Measurements from ENCODE around the gene S100Z.
A peak's percentile ranks its signal among the peaks of the same experiment; 100 is the strongest.
"Not testable (repeated sequence)": the region's sequence is repeated elsewhere in the genome, so short reads cannot be mapped to it uniquely, and the experiment has no call there.

Gene S100Z

DNA sequence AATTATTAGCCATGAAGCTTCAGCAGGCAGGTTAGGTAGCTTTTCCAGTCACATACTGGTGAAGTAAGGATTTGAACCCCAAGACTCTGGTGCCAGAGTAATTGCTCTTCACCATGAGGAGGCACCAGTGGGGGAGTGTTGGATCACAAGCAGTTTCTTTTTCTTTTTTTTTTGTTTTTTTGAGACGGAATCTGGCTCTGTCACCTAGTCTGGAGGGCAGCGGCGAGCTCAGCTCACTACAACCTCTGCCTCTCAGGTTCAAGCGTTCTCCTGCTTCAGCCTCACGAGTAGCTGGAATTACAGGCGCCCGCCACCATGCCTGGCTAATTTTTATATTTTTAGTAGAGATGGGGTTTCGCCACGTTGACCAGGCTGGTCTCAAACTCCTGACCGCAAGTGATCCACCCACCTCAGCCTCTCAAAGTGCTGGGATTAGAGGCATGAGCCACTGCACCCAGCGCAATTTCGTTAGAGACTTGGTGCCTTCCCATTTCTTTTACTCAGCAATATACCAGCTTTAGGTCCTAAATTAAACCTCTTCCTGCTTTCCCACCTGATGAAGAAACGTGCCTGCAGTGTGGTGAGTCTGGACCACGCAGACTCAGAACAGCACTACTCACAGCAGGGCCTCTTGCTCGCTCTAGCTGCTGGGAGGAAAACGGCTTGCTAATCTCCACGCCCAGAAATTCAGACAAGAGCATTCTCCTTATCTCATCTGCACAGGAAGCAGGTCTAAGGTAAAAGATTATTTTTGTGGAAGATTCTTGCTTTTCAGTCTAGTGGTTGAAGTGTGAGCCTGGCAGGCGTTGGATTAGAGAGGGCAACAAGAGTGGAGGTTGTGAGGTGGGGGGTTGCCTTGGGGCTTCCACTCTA, at the start of gene S100Z:
TSS of gene S100Z (plus strand) at position 596 of the 873 bp plus-strand sequence. CDS start 25,346 bp downstream, outside the sequence.
- DNase-seq, result peak; percentile 63

DNA sequence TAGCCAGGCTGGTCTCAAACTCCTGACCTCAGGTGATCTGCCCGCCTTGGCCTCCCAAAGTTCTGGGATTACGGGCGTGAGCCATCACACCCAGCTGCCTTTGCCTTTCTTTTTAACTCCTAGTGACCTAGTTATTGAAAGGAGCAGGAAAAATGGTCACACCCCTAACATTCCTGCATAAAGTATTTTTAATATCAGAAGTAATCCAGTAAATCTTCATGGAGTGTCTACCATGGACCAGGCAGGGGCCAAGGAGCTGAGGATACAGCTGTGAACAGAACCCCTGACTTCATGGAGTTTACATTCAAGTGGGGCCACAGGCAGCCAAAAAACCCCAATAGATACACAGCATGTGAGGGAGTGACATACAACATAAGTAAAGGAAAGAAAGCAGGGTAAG, 49.2 kb upstream of the S100Z start:
- DNase-seq, result no peak

DNA sequence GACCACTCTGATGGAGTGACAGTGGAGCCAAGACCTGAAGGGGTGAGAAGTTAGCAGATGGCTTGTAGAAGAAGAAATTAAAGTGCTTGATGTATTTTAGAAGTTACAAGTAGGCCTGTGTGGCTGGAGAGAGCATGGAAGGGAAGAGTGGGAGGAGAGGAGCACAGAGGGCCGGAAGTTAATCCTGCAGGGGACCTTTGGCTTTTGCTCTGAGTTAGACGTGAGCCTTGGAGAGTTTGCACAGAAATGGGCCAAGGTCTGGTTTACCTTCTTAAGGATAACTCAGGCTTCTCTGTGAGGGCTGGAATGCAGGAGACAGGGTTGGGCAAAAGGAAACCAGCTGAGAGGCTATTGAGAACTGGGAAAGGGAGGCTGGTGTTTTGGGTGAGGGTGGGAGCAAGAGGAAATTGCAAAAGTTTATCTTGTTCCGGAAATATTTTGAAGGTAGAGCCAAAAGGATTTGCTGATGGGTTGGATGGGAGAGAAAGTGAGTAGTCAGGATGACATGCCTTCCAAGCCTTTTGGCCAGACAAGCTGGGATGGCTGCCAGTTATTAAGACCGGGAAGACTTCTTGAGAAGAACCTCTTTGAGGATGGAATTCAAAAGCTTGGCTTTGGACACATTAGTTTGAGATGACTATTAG, 48.5 kb upstream of the S100Z start:
- DNase-seq, result no peak

DNA sequence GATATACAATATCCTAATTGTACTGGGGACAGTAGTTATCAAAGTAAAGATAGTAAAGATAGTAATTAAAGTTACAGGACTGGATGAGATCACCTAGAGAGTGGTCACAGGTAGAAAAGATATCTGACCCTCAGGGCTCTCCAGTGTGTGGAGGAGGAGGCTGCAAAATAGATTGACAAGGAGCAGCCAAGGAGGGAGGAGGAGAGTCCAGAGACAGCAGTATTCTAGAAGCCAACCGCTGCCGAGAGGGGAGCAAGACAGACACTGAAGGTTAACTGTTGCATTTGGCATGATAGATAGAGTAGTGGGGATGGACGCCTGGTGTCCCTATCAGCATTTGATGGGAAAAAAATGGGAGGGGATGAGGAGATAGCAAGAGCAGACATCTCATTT, 48.0 kb upstream of the S100Z start:
- DNase-seq, result no peak

DNA sequence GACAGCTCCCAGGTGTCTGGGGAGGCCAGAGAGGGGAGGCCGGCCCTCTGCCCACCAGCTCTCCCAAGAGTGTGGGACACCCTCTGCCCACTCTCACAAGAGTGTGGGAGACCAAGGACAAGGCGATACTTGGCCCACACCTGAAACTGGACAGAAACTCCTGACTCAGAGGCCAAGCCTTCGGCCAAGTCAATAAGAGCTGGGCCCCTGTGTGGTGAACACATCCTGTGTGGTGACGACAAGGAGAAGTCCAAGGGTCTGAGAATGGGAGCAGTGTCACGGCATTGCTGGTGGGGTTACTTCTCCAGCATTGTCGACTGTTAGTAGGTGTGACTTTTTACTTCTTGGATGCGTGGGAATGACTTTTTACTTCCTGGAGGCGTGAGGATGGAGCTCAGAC, 45.5 kb upstream of the S100Z start:
- DNase-seq, result no peak

DNA sequence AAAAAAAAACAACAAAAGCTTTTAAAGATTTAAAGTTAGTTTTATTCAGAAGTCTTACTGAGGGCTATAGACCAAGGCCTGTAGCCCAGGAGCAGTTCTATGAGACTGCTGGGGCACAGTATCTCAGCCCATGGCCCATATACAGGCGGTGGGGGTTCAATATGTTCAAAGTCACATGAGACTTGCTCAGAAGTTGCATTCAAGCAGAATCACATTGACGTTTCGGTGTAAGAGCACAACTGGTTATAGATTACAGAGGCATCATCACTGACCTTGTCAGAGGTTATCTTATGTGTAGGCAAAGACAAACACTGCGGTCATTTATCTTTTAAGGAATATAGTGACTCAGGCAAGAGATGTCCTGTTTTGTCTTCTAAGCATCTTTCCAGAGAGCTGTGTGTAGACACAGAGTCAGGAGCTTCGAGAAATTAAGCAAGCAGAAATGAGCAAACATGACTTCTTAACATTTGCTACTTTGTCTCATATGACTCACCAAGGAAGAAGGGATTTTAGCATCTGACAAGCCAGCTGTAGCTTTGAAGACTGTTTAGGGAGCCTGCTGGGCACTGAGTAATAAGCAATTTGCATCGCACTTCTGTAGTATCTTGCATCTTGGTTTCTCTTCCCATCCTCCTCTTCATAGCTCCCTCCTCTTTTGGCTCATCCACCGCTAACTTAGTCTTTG, 43.9 kb upstream of the S100Z start:
- no peak for DNase-seq

DNA sequence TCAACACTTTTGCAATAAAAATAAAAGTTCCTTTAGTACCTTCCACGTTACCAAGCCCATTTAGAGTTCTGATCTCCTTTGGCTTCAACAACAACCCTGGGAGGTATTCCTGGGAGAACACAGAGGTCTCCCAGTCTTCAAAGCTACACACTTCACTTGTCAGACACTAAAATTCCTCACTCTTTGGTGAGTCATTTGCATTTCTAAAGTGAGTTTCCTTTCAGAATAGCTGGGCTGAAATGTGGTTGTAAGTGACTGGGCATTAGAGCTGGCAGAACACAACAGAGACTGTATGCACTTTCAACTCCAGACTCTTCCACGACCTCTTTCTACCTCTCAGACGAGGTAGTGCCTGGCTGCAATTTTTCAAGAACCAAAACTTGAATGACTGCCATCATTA, 42.5 kb upstream of the S100Z start:
- DNase-seq, result no peak

DNA sequence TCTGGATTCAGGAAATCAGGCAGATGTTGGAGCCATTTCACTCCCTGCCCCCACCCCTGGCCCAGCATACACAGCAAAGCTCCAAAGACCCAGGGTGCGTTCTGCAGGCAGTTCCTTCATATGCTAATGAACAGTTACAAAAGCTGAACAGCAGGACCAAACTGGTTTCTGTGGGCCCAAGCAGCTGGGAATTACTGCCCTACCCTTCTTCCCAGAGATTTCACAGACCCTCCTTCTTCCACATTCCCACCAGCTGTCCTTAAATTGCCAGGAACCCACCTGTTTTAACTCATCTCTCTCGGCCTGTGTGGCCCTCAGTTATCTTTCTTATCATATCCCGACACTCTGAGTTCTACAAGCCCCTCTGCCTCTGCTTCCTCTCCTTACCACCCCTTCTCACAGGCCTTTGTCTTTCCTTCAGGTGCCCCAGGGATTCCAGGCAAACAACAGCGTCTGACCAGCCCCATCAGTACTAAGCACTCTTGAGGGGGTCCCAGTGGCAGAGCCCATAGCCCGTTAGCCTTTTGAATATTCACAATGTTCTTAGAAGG, 41.6 kb upstream of the S100Z start:
- DNase-seq, result no peak

DNA sequence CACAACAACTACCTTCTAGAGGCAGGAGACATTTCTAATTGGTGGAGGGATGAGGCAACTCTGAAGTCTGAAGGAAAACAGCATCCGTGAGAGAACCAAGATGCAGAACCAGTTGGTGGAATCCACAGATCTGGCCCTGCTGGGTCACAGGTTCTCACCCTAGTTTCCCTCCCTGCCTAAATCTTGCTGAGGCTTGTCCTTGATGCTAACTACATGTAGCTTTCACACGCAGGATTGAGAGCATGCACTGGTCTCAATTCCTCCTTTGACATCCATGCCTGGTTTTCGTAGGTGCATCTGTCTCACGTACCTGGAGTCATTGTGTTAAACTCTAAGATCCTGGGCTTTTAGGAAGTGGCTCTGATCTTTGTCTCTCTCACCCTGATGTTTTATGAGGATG, 40.7 kb upstream of the S100Z start:
- no peak for DNase-seq

DNA sequence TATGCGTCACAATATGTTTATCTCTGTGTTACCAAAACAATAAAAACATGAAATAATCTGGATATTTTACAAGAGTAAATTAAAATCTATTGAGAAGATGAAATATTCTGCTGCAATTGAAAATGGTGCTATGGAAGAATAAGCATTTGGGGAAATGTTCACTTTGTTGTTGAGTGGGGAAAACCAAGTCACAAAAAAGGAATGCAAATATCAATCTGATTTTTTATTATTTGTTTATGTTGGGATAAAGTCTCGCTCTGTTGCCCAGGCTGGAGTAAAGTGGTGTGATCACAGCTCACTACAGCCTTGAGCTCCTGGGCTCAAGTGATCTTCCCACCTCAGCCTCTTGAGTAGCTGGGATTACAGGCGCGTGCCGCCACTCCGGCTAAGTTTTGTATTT, 39.6 kb upstream of the S100Z start:
- DNase-seq, result no peak

DNA sequence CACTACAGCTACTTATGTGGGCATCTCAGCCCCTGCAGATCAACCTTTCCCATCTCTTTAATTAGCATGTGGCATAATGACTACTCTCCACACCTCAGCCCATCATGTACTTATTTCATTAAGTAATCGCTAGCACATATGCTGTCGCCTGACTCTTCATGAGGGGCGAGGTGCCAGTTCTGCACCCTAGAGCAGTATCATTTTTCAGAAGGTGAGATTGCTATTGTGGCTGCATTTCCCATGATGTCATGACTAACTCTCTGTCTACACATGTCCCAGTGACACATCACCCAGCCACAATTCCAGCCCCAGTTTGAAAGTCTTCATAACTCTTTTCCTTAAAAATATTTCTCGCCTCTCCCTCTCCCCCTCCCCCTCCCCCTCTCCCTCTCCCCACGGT, 38.6 kb upstream of the S100Z start:
- no peak for DNase-seq

DNA sequence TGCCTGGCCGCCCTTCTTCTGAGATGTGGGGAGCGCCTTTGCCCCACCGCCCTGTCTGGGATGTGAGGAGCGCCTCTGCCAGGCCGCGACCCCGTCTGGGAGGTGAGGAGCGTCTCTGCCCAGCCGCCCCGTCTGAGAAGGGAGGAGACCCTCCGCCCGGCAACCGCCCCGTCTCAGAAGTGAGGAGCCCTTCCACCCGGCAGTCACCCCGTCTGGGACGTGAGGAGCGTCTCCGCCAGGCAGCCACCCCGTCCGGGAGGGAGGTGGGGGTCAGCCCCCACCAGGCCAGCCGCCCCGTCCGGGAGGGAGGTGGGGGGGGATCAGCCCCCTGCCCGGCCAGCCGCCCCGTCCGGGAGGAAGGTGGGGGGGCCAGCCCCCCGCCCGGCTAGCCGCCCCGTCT, 37.6 kb upstream of the S100Z start:
- DNase-seq, result not testable (repeated sequence)

DNA sequence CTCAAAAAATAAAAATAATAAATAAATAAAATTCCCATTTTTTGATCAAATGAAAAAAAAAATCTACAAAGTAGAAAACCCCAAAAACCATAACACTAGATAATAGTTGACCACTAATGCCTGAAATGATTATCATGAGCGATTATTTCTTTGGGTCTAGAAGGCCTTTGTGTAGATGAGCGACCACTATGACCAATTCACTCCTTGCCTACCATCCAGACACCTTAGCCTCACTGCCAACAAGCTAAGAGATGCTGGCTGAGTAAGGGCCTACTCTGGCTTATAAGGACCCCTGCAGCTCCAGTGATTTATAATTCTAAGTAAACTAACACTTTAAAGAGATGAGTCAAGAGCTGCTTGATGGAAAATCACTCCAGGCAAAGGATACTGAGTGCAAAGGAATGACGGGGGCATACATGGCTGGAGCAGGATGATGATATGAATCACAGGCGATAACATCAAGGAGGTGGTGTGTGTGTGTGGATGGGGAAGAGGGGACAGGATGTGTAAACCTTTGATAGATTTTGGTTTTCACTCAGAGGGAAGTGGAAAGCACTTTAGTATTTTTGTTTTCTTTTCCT, 35.7 kb upstream of the S100Z start:
- DNase-seq, result no peak

DNA sequence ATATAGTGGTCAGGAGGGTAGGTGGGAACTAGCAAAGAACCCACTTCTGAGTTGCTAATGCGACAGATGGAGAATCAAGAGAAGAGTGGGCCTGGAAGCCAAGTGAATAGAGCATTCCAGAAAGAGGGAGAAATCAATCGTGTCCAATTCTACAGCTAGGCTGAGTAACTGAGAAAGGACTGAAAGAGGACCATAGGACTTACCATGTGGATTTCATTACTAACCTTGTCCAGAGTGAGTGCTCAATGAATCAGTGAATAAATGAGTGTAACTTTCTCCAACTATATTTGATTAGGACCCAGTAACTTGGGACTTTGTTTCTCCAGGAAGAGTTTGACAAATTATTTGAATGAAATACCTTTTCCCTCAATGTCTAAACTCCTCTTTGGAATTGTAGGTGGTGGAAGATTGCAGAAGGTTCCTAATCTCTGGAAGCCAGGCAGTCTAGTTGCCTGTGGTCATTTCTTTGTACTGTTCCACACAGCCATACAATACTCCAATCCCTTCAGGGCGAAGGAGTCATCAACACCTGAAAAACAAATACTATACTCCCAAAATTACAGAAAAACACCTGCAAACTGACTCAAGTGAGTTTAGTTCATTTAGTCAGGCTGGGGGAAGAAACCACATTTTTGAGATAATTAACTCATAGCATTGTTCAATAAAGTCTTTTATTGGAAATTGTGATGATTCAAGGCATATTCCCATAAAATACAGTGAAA, 33.5 kb upstream of the S100Z start:
- no peak for DNase-seq

DNA sequence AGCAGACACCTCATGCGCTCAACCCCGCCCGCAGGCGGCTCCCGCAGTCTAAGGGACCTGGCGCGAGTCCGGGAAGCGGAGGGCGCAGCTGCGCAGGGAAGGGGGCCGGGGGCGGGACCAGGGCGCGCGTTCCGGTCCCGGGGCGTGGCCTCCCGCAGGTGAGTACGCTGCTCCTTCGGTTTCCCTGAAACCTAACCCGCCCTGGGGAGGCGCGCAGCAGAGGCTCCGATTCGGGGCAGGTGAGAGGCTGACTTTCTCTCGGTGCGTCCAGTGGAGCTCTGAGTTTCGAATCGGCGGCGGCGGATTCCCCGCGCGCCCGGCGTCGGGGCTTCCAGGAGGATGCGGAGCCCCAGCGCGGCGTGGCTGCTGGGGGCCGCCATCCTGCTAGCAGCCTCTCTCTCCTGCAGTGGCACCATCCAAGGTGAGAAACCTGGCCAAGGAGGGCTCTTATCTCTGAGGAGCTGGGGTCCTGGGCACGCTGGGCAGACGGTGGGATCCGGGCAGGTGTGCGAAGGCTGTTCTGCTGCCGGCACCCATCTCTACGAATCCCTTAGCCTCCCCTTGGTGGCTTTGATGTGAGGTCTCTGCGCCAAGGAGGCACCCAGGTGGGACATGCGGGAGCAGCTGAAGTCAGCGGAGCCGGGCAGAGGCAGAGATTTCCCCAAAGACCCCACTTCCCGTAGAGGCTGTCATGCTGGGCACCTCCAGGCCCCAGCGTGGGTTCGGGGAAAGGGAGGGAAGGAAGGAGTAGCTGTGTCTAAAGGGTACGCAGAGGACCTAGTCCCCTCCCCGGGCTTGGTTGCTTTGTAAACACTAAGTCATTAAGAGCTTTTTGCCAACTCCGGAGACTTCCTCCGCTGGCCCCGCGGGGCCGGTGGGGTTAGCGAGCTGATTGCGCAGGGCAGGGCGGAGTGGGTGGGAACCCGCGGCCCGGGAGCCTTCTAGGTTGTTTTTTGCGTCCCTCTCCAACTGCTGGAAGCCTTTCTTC, 30.7 kb upstream of the S100Z start, which contains the start of gene F2RL1:
TSS of gene F2RL1 (plus strand) at position 187 of the 988 bp plus-strand sequence. CDS start at position 340, 153 bp downstream.
- peak; percentile 80 for DNase-seq

DNA sequence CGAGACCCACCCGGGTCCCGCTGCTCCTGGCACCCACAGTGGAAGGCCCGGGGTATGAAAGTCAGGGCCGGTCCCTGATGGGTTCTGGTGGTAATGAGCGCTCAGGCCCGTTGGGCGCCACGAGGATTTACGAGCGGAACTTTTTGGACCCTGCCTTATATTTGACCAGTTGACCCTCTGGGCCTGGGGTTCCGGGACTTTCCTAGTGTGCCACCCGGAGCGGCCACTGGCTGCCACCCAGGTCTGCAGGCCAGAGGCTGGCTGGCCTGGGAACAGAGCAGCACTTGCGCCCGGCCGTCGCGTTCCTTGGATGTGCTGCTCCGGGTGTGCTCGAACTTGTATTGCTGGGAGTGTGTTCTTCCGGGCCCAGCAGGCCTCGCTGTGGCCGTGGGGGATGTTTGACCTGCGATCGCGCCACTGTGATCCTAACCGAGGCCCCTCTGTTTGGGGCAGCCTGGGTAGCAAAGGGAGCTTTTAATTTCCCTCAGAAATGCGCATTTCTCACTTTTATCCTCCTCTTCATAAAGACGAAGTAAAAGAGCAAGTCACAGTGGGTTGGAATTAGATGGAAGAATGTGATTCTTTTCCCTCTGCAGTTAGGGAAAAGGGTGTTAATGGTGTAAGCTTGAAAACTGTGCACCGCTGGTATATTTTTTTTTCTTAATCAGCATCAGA, 29.8 kb upstream of the S100Z start:
- DNase-seq, result no peak

DNA sequence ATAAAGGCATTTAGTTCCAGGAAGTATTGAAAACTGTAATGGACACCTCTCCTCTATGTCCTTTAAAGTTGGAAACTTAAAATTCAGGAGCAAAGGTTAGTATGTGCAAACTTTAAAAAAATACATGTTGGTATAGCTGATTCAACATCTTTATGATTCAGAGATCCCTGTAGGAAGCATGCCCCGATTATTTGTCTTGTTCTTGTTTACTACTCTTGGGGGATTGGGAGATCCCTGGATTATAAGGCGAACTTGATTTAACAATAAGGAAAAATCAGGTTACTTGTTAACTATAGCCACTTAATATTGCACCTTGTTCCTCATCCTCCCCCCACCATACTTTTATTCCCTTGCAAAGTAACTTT, 29.3 kb upstream of the S100Z start:
- DNase-seq, result no peak

DNA sequence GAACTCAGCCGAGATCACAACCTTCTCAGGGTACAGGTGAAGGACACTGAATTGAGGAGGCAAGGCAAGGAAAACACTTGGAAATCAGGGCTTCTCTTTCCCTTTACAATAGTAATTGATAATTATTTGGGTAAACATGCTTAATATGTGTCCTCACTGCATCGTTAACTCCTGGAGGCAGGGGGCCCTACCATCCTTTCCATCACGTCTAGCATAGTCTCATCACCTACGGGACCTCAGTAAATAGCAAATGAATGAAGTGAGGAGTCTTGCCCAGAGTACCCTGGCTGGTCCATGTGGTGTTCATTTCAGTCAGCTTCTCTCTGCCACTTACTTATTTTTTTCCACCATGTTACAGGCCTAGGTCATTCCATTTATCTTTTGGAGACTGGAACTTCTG, 28.7 kb upstream of the S100Z start:
- no peak for DNase-seq

DNA sequence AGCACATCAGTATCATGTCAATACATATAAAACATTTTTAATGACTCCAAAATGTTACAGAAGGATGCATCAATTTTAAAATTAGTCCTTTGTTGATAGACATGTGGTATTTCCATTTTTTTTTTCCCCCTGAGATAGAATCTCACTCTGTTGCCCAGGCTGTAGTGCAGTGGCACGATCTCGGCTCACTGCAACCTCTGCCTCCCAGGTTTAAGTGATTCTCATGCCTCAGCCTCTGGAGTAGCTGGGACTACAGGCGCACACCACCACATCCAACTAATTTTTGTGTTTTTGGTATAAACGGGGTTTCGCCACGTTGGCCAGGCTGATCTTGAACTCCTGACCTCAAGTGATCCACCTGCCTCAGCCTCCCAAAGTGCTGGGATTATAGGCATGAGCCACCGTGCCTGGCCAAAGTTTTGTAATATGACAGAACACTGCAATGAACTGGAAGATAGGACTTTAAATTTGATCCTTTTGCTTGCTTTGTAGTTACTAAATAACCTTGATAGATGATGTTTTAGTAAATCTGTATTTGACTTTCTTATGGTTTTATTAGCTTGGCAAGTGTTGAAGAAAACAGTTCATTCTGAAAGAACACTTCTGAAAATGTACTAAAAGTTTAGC, 27.6 kb upstream of the S100Z start:
- DNase-seq, result not testable (repeated sequence)

DNA sequence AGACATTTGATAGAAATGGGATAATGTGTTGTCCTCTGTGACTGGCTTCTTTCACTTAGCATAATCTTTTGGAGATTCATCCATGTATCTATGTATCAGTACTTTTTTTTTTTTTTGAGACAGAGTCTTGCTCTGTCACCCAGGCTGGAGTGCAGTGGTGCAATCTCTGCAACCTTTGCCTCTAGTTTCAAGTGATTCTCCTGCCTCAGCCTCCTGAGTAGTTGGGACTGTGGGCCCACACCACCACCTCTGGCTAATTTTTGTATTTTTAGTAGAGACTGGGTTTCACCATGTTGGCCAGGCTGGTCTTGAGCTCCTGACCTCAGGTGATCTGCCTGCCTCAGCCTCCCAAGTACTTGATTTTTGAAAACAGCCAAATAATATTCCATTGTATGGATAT, 23.4 kb upstream of the S100Z start:
- DNase-seq, result not testable (repeated sequence)
